Natural killer cell treated with Interleukin-12 subunit alpha and Interleukin-12 subunit beta and Interleukin-15 and Interleukin-18, amount 100 ng/mL, for 72 hours (primary cell): ENCODE measurements around the gene NANOS3. TPM values are rescaled to one million over a fixed set of nuclear protein-coding genes. Genes with fewer than 3 reads are reported as not detected.
"Not testable (repeated sequence)": the region's sequence is repeated elsewhere in the genome, so short reads cannot be mapped to it uniquely, and the experiment has no call there.

ENCODE experiments used
- ATAC-seq, 2 donors: fragments of 150-1000 bp; cut with Tn5 transposase in 1 of 2; sonication (Bioruptor Pico), chemical (Tn5 transposase) in 1 of 2; 2 replicates each; pipeline ENCODE4 v1.10.0; 2021
- DNase-seq: peaks from one replicate; pipeline ENCODE4 v3.0.0; 2022; ENCODE audit warnings: low spot score
- H3K27ac Mint-ChIP-seq, 2 donors: 1 replicate in 1 of 2; 2 replicates in 1 of 2; pipeline ENCODE4 v1.8.0; 2022; ENCODE audit warnings: mixed read lengths in 2 of 2, mild to moderate bottlenecking in 1 of 2, moderate library complexity in 1 of 2
- H3K27me3 Mint-ChIP-seq, 2 donors: 1 replicate in 1 of 2; 2 replicates in 1 of 2; pipeline ENCODE4 v1.8.0; 2022; ENCODE audit warnings: mixed read lengths in 2 of 2
- H3K36me3 Mint-ChIP-seq: one replicate; pipeline ENCODE4 v1.8.0; 2022; ENCODE audit warnings: mixed read lengths
- H3K4me1 Mint-ChIP-seq, 2 donors: 1 replicate in 1 of 2; 2 replicates in 1 of 2; pipeline ENCODE4 v1.8.0; 2022; ENCODE audit warnings: low read depth in 2 of 2, mixed read lengths in 2 of 2, mild to moderate bottlenecking in 1 of 2
- H3K4me3 Mint-ChIP-seq: one replicate; pipeline ENCODE4 v1.8.0; 2022; ENCODE audit warnings: mixed read lengths
- H3K9me3 Mint-ChIP-seq: 2 replicates; pipeline ENCODE4 v1.8.0; 2022; ENCODE audit warnings: mixed read lengths
- total RNA-seq, 2 donors: library from RNA; stranded (reverse); gene quantifications; one replicate each; pipeline ENCODE4 v1.2.3, GENCODE V29; 2022

The NANOS3 gene
- total RNA-seq, 2 donors from 2014 or later = 0.95 TPM; not detected in 1

DNA sequence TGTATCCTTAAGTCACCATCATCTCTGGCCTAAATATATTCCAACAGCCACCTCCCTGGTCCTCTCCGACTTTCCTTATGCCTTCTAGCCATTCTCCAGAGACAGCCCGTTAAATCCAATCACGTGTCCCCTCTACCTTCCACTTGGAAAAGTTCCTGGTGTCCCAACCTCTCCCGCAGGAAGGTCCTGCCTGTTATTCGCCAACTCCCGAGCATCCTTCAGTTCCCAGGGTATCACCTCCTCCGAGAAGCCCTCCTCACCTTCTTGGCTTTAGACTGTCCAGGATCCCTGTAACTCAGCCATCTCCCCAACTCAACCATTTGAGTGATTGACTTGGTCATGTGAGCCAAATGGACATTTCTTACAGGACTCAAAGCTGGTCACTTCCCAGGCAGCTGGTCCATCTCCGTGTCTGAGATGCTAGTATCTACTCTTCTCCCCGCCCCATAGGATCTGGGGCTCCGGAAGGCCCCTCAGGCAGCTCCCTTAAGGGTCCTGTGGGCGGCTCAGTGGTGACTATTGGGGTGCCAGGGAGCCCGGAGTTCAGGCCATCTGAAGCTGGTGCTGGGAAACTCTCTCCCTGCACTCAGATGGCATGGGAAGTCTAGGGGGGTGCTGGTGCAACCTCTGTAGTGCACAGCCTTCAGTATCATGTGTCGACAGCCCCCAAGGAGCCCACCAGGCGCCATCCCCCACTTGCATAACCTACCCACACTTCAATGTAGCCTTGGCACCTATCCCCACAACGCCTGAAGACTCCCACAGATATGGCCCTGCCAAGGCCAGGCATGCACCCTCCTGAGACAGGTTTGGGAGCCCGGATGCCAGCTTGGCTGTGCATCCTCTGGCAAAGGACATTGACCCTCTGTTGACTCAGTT is 27.9 kb upstream of the NANOS3 start:
- Mint-ChIP-seq H3K4me1 (peaks cover 34 to 36% of the 10 kb centered on the region in 2 donors), H3K27ac (peak overlapping the region; percentile 74 to 89), H3K36me3 (no peaks in the 10 kb centered on the region), H3K27me3 (no peaks in the 10 kb centered on the region), H3K9me3 (no peaks in the 10 kb centered on the region), H3K4me3 (peak overlapping the region; percentile 71)
- ATAC-seq (no peak), DNase-seq (no peak)

DNA sequence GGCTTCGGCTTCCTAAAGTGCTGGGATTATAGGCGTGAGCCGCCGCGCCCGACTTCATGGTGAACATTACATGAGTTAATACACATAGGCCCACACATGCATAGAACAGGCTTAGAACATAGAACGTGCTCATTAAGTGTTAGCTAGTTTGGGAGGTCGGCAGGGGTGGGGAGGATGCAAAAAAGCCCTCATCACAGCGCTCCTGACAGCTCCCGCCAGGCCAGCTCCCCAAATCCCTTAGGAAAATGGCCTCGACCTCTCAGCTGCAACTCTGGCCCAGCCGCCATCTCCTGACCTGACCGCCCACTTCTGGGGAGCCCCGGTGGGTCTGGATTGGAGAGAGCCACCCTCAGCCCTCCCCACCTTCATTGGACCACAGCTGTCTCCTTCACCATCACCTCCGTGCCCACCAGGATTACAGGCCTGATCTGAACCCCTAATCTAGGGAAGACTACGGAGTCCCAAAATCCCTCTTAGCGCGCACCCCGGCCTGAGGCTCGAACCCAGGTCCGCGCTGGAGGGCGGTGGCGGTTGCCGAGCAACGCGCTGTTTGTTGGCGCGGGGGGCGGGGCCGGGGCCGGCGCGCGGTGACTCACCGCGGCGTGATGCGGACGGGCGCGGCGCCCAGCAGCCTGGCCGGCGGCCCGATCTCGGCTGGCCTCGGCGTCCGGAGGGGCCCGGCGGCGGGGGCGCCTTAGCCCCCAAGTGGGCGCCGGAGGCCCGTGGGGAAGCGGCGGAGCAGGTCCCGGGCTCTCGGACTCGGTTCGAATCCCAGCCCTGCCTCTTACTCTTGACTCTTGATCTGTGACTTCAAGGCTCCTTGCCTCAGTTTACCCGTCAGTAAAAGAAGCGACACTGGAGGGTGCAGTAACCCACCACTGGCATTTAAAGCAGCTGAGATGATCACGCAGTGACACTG is 26.7 kb upstream of the NANOS3 start:
- Mint-ChIP-seq H3K9me3 (no peaks in the 10 kb centered on the region), H3K27me3 (no peaks in the 10 kb centered on the region), H3K27ac (peak overlapping the region; percentile 74 to 89), H3K4me3 (peak overlapping the region; percentile 75), H3K4me1 (peaks cover 28 to 29% of the 10 kb centered on the region in 2 donors), H3K36me3 (no peaks in the 10 kb centered on the region)
- ATAC-seq (peak; percentile 39 to 52), DNase-seq (peak; percentile 85)

DNA sequence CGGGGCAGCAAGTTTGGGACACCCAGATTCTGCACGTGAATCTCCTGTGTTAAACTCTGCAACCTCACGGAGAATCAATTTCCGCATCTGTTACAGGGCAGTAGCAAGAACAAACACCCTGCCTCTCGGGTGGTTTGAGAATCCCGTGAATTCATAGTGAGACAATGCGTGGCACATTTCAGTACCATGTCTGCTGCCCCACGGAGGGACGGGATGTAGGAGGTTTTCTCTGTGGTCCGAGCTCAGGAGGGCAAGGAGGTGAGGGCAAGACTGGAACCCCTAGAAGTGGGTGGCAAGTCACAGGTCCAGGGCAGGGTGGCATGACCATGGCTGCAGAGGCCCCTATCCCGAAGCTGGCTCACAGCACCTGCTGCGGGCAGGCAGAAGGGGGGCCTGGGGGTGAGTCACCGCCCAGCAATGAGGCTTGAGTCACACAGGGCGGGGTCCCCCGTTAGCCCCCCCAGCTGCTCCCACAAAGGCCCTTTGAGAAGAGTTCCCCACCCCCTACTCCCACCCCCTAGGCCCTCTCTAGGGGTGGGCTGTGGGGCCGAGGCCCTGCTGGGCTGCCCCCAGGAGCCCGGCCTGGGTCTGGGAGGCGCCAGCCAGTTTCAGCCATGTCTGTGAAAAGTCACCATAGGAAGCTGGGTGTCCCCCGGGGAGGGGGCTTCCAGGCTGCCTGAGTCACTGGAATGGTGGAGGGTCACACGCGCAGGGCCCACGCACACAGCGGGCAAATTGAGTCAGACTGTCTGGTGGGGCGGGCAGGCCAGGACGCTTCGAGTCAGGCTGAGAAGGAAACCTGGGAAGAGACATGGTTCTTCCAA is 25.8 kb upstream of the NANOS3 start:
- Mint-ChIP-seq H3K27ac (peak overlapping the region; percentile 64 to 72), H3K9me3 (no peaks in the 10 kb centered on the region), H3K27me3 (no peaks in the 10 kb centered on the region), H3K4me1 (peaks cover 20 to 23% of the 10 kb centered on the region in 2 donors), H3K4me3 (peak overlapping the region; percentile 75), H3K36me3 (no peaks in the 10 kb centered on the region)
- ATAC-seq (no peak), DNase-seq (peak; percentile 74)

DNA sequence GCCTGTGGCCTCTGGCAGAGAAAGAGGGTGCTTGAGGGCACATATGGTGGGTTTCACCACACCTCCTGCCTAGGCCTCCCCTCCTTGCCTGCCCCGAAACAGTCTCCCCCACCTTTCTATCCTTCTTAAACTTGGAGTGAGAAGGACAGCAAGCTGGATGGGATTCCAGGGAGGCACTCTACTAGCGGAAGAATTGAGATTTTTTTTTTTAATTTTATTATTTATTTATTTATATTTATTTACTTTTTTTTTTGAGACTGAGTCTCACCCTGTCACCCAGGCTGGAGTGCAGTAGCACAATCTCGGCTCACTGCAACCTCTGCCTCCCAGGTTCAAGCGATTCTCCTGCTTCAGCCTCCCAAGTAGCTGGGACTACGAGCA is 25.2 kb upstream of the NANOS3 start:
- H3K4me3 Mint-ChIP-seq, H3K9me3 Mint-ChIP-seq, H3K27ac Mint-ChIP-seq, DNase-seq, H3K27me3 Mint-ChIP-seq, H3K36me3 Mint-ChIP-seq, ATAC-seq: not testable (repeated sequence)
- H3K4me1 Mint-ChIP-seq = peaks cover 14 to 17% of the 10 kb centered on the region in 2 donors

DNA sequence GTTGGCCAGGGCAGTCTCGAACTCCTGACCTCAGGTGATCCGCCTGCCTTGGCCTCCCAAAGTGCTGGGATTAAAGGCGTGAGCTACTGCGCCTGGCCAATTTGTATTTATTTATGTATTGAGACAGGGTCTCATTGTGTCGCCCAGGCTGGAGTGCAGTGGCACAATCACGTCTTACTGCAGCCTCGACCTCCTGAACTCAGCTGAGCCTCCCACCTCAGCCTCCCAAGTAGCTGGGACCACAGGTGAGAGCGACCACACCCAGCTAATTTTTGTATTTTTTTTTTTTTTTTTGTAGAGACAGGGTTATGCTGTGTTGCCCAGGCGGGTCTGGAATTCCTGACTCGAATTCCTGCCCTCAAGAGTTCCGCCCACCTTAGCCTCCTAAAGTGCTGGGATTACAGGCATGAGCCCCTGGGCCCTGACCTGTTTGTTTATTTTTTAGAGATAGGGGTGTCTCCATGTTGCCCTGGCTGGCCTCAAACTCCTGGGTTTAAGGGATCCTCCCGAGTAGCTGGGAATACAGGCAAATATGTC is 24.7 kb upstream of the NANOS3 start:
- not testable (repeated sequence) for H3K36me3 Mint-ChIP-seq, H3K4me3 Mint-ChIP-seq, ATAC-seq, H3K27ac Mint-ChIP-seq, DNase-seq, H3K9me3 Mint-ChIP-seq, H3K27me3 Mint-ChIP-seq
- H3K4me1 Mint-ChIP-seq = peaks cover 11 to 14% of the 10 kb centered on the region in 2 donors

DNA sequence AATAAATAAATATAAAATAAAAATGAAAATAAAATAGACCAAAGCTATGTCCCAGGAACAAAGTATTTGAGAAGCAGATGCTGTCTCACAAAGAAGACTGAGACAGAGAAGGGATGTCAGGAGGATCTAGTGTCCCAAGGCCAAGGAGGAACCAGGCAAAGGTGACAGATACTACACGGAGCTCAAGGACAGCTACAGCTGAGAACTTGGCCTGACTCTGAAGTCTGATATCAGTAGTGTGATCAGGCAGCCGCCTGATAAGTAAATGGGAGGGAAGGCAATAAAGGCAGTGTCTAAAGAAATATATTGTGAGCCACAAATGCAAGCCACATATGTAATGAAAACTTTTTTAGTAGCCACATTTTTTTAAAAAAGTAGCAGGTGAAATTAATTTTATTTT is 20.4 kb upstream of the NANOS3 start:
- Mint-ChIP-seq H3K9me3 (no peaks in the 10 kb centered on the region), H3K36me3 (no peaks in the 10 kb centered on the region), H3K4me3 (no peak overlapping the region), H3K27me3 (no peaks in the 10 kb centered on the region), H3K4me1 (peaks cover 15% of the 10 kb centered on the region in 2 donors), H3K27ac (no peak overlapping the region)
- ATAC-seq (no peak), DNase-seq (no peak)

DNA sequence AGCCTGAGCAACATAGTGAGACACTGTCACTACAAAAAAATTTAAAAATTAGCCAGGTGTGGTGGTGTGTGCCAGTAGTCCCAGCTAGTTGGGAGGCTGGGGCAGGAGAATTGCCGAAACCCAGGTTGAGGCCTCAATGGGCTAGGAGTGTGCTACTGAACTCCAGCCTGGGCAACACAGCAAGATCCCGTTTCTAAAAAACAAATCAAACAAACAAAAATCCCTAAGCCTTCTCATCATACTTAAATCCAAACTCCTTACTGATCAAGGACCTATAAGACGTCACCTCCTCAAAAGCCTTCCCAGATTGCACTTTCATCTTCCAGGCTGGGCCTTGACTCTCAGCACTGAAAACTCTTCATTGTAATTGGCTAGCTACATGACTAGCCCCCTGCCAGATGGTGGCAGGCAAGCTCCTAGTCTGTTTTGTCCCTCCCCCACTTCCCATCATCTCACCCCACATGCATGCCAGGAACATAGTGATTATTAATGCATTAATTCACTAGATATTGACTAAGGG is 17.5 kb upstream of the NANOS3 start:
- Mint-ChIP-seq H3K4me3 (no peak overlapping the region), H3K9me3 (no peaks in the 10 kb centered on the region), H3K27me3 (peaks cover 5% of the 10 kb centered on the region in 2 donors), H3K27ac (peak overlapping the region; percentile 93 to 95), H3K36me3 (peaks cover 3% of the 10 kb centered on the region), H3K4me1 (peaks cover 26 to 30% of the 10 kb centered on the region in 2 donors)
- DNase-seq (no peak), ATAC-seq (no peak)

DNA sequence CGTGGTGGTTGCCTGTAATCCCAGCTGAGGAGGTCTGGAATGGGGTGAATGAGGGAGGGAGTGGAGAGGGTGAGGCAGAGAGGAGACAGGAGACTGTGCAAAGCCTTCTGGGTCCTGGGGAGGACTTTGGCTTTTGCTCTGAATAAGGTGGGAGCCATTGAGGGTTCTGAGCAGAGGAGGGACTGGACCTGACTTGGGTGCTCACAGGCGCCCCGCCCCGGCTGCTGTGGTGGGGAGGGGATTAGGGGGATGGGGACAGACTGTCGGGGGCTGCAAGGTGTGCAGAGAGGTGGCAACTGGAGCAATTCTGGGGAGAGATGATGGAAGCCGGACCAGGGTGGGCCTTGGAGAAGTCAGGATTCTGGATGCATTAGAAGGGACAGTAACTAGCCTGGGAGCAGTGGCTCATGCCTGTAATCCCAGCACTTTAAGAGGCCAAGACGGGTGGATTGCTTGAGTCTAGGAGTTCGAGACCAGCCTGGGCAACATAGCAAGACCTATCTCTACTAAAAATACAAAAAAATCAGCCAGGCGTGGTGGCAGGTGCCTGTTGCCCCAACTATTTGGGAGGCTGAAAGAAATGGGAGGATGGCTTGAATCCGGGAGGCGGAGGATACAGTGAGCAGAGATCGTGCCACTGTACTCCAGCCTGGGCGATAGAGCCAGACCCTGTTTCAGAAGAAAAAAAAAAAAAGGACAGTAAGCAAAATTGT is 16.1 kb upstream of the NANOS3 start:
- Mint-ChIP-seq H3K27ac (peak overlapping the region; percentile 93 to 95), H3K36me3 (peaks cover 6% of the 10 kb centered on the region), H3K27me3 (peaks cover 8 to 10% of the 10 kb centered on the region in 2 donors), H3K4me3 (peak overlapping the region; percentile 94), H3K4me1 (peaks cover 30 to 33% of the 10 kb centered on the region in 2 donors), H3K9me3 (no peaks in the 10 kb centered on the region)
- ATAC-seq = no peak
- no peak for DNase-seq

DNA sequence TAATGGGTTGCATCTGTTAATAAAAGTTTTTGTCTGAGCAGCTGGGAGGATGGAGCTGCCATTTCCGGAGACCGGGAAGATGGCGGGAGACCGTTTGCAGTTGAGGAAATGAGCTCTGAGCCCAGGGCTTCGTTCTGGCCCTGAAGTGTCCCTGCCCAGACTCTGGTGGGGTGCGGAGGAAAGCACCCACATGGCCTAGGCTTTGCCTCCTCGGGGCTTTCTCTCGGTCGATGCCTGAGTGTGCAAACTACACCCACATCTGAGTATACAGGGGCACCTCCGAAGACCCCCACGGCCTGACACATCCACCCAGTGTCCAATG is 15.6 kb upstream of the NANOS3 start:
- peak overlapping the region; percentile 93 to 95 for H3K27ac Mint-ChIP-seq
- peak overlapping the region; percentile 94 for H3K4me3 Mint-ChIP-seq
- no peaks in the 10 kb centered on the region for H3K9me3 Mint-ChIP-seq
- DNase-seq (no peak), ATAC-seq (peak; percentile 53 to 64)
- peaks cover 7% of the 10 kb centered on the region for H3K36me3 Mint-ChIP-seq
- H3K4me1 Mint-ChIP-seq = peaks cover 33 to 35% of the 10 kb centered on the region in 2 donors
- peaks cover 10 to 12% of the 10 kb centered on the region in 2 donors for H3K27me3 Mint-ChIP-seq

DNA sequence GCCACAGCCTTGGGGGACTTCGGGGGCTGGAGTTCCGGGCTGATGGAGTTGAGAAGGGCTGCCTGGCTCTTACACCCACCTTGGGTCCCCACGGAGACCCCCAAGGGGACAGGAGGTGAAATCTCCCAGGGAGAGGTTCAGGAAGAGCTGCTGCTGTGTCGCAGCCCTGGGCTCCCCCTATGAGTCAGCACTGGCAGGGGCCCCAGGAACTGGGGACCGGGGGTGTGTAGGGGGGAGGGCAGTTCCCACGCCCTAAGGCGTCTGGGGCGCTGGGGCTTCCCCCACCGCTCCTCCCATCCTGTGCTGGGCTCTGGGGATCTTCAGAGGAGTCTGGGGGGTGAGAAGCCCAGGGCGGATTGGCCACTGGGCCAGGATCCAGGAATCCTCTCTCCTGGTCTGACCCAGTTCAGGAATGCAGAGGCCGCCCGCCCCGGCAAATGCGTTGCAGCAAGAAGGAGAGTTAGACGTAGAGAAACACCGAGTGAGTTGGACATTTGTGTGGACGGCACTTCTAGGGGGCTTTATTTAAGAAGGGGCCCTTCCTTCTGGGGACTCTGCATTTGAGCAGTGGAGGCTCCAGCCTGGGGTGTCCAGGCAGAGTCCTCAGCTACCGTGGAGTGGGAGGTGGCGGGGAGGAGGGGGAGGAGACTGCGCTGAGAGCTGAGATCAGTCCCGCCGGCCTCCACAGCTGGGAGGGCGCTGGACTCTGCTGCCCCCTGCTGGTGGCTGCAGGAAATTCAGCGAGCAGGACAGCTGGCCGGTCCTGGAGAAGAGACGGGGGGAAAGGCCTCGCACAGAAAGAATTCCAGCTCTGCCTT is 15.0 kb upstream of the NANOS3 start:
- ATAC-seq = peak; percentile 92 to 94
- Mint-ChIP-seq H3K27ac (peak overlapping the region; percentile 93 to 95), H3K9me3 (no peaks in the 10 kb centered on the region), H3K4me1 (peaks cover 39 to 40% of the 10 kb centered on the region in 2 donors), H3K27me3 (peaks cover 15 to 18% of the 10 kb centered on the region in 2 donors), H3K4me3 (peak overlapping the region; percentile 94), H3K36me3 (peaks cover 10% of the 10 kb centered on the region)
- DNase-seq = peak; percentile 90

DNA sequence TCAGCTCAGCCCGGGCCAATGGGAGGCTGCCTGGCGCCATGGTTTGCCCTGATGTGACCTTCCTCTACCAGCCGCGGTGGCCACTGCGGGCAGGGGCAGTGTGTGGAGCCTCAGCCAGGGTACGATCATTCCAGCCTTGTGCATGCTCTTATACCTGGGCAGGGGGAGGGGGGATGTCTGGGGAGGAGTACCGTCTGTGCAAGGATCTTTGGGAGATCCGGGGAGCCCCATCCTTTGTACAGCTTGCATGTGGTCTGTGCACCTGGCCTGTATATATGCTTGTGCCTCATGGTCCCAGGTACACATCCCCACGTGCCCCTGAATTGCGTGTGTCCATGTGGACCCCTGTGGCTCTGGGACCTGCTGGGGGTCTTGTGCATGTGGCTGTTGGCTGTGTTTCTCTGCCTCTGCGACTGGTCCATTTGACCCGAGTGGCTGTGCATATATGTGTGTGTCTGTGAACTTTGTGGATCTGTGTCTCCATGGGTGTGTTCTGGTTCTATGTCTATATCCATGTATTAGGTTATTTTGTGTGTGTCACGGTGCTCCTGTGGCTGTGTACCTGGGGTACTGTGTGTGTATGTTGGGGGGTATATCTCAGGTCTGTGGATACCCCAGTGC is 12.8 kb upstream of the NANOS3 start:
- peaks cover 19 to 25% of the 10 kb centered on the region in 2 donors for H3K27me3 Mint-ChIP-seq
- H3K36me3 Mint-ChIP-seq = peaks cover 10% of the 10 kb centered on the region
- no peak overlapping the region for H3K27ac Mint-ChIP-seq
- DNase-seq = no peak
- peak overlapping the region; percentile 90 for H3K4me3 Mint-ChIP-seq
- no peak for ATAC-seq
- no peaks in the 10 kb centered on the region for H3K9me3 Mint-ChIP-seq
- H3K4me1 Mint-ChIP-seq = peaks cover 39 to 40% of the 10 kb centered on the region in 2 donors
